A549 (cell line): Measurements from ENCODE around the gene BMX. TPM values are rescaled to one million over a fixed set of nuclear protein-coding genes. Genes with fewer than 3 reads are reported as not detected.

Experiments used
- ATAC-seq, 2 experiments: fragments of 200-7000 bp in 1 of 2; fragments of >200 bp in 1 of 2; cut with Nextera tagmentation in 1 of 2; cut with Tn5 transposase in 1 of 2; 3 replicates each; pipeline versions ENCODE4 v1.8.0 to v1.9.1; 2018 to 2020; ENCODE audit warnings: mild to moderate bottlenecking in 1 of 2, moderate library complexity in 1 of 2
- CTCF ChIA-PET: fragments of 300-600 bp; sonication (Branson Sonifier 250); formaldehyde crosslinking; extraction: SDS; loops from one replicate; lab custom pipeline; 2021; ENCODE audit warnings: antibody characterized with exemption, inconsistent platforms; lab: Yijun Ruan, JAX
- POLR2A ChIA-PET: fragments of 350-600 bp; formaldehyde crosslinking; extraction: SDS; loops from one replicate; lab custom pipeline; 2021; ENCODE audit warnings: antibody characterized with exemption, inconsistent platforms; lab: Yijun Ruan, JAX
- DNase-seq, 2 experiments: peaks; one replicate each; pipeline versions ENCODE4 v3.0.0 to v3.0.0-alpha.2; 2011 to 2016; ENCODE audit warnings: low read depth in 1 of 2, low spot score in 1 of 2
- FAIRE-seq: peaks from 2 replicates; lab custom pipeline; 2011; peaks lifted over from hg19 to GRCh38; lab: Jason Lieb, UNC
- H3K27ac ChIP-seq, 2 experiments: fragments of >200 bp; sonication (Bioruptor Twin); formaldehyde crosslinking; 3 replicates each; pipeline ENCODE4 v1.5.1; 2016 to 2017
- H3K4me1 ChIP-seq: fragments of >200 bp; sonication (Bioruptor Twin); formaldehyde crosslinking; 3 replicates; pipeline ENCODE4 v1.6.1; 2016
- H3K4me2 ChIP-seq: fragments of >200 bp; sonication (Bioruptor Twin); formaldehyde crosslinking; 3 replicates; pipeline ENCODE4 v1.6.1; 2016
- H3K4me3 ChIP-seq: fragments of >200 bp; sonication (Bioruptor Twin); formaldehyde crosslinking; 3 replicates; pipeline ENCODE4 v1.5.1; 2016
- H3K9me3 ChIP-seq: fragments of >200 bp; sonication (Bioruptor Twin); formaldehyde crosslinking; 3 replicates; pipeline ENCODE4 v1.6.1; 2016
- ATOH8 ChIP-seq: fragments of 250-450 bp; sonication (Bioruptor Pico); IDR thresholded peaks from 2 replicates; pipeline ENCODE4 v1.5.0; 2020; ENCODE audit warnings: low read depth, mild to moderate bottlenecking, moderate library complexity
- CBX8 ChIP-seq: fragments of 200-600 bp; sonication (generic); IDR thresholded peaks from 2 replicates; pipeline ENCODE4 v1.6.1; 2016
- CHD2 ChIP-seq: fragments of 150-350 bp; IDR thresholded peaks from 2 replicates; pipeline ENCODE4 v1.6.1; 2014; ENCODE audit warnings: low read length; ENCODE audit not compliant: partially characterized antibody
- CHD4 ChIP-seq: fragments of 200-600 bp; sonication (generic); IDR thresholded peaks from 2 replicates; pipeline ENCODE4 v1.6.1; 2016; ENCODE audit warnings: antibody characterized with exemption, mild to moderate bottlenecking, borderline replicate concordance
- E2F6 ChIP-seq: IDR thresholded peaks from 2 replicates; pipeline ENCODE4 v1.6.1; 2012; ENCODE audit warnings: low read depth, borderline replicate concordance
- EHF ChIP-seq: fragments of 250-450 bp; sonication (Bioruptor Pico); IDR thresholded peaks from 2 replicates; pipeline ENCODE4 v1.5.0; 2020; ENCODE audit warnings: mild to moderate bottlenecking
- EP300 ChIP-seq, 2 experiments: fragments of >200 bp; sonication (Bioruptor Twin); formaldehyde crosslinking; IDR thresholded peaks; 2 replicates in 1 of 2; 3 replicates in 1 of 2; pipeline ENCODE4 v1.6.1; 2016 to 2017
- FOSB ChIP-seq: fragments of 250-450 bp; sonication (Bioruptor Pico); IDR thresholded peaks from 2 replicates; pipeline ENCODE4 v1.5.0; 2020; ENCODE audit warnings: mild to moderate bottlenecking, moderate library complexity
- FOXS1 ChIP-seq: fragments of 250-450 bp; sonication (Bioruptor Pico); IDR thresholded peaks from 2 replicates; pipeline ENCODE4 v1.5.0; 2020; ENCODE audit warnings: mild to moderate bottlenecking, moderate library complexity
- GATA3 ChIP-seq: IDR thresholded peaks from 2 replicates; pipeline ENCODE4 v1.6.1; 2012; ENCODE audit warnings: borderline replicate concordance
- HDAC2 ChIP-seq: fragments of 200-600 bp; sonication (generic); IDR thresholded peaks from 2 replicates; pipeline ENCODE4 v1.6.1; 2016
- HMGXB4 ChIP-seq: fragments of 250-450 bp; sonication (Bioruptor Pico); IDR thresholded peaks from 2 replicates; pipeline ENCODE4 v1.5.0; 2021; ENCODE audit warnings: mild to moderate bottlenecking, moderate library complexity, borderline replicate concordance
- MAFK ChIP-seq: fragments of 450-650 bp; IDR thresholded peaks from 2 replicates; pipeline ENCODE4 v1.6.1; 2014; ENCODE audit not compliant: partially characterized antibody
- MYC ChIP-seq: IDR thresholded peaks from 2 replicates; pipeline ENCODE4 v1.6.1; 2012; ENCODE audit warnings: mild to moderate bottlenecking, inconsistent platforms, low read length, improper control_type of control experiment, borderline replicate concordance
- NFE2L2 ChIP-seq: fragments of 150-350 bp; conservative IDR thresholded peaks from 2 replicates; pipeline ENCODE4 v1.6.1; 2014; ENCODE audit warnings: low read length
- NPAS2 ChIP-seq: fragments of 250-450 bp; sonication (Bioruptor Pico); IDR thresholded peaks from 2 replicates; pipeline ENCODE4 v1.8.0; 2022; ENCODE audit warnings: mild to moderate bottlenecking, moderate library complexity, borderline replicate concordance
- NR3C1 ChIP-seq: fragments of >200 bp; sonication (Bioruptor Twin); formaldehyde crosslinking; IDR thresholded peaks from 3 replicates; pipeline ENCODE4 v1.6.1; 2017
- POLR2A ChIP-seq: IDR thresholded peaks from 2 replicates; pipeline ENCODE4 v1.6.1; 2012; ENCODE audit warnings: mild to moderate bottlenecking, low read length
- POLR2AphosphoS2 ChIP-seq: conservative IDR thresholded peaks from 2 replicates; pipeline ENCODE4 v1.6.1; 2012; ENCODE audit warnings: low read length, improper control_type of control experiment, inconsistent platforms
- RAD21 ChIP-seq, 2 experiments: fragments of >200 bp in 1 of 2; sonication (Bioruptor Twin) in 1 of 2; formaldehyde crosslinking in 1 of 2; IDR thresholded peaks in 1 of 2; conservative IDR thresholded peaks in 1 of 2; 2 replicates in 1 of 2; 3 replicates in 1 of 2; pipeline ENCODE4 v1.6.1; 2012 to 2018; ENCODE audit warnings: inconsistent platforms in 1 of 2
- RNF2 ChIP-seq: fragments of 200-600 bp; sonication (generic); IDR thresholded peaks from 2 replicates; pipeline ENCODE4 v1.6.1; 2016; ENCODE audit warnings: low read depth, mild to moderate bottlenecking, antibody characterized with exemption, moderate library complexity, borderline replicate concordance
- SMC3 ChIP-seq: fragments of >200 bp; sonication (Bioruptor Twin); formaldehyde crosslinking; IDR thresholded peaks from 3 replicates; pipeline ENCODE4 v1.6.1; 2018; ENCODE audit warnings: inconsistent platforms
- TFCP2L1 ChIP-seq: fragments of 250-450 bp; sonication (Bioruptor Pico); IDR thresholded peaks from 2 replicates; pipeline ENCODE4 v1.5.0; 2021; ENCODE audit warnings: mild to moderate bottlenecking
- TP53 ChIP-seq: fragments of 250-450 bp; sonication (Bioruptor Pico); IDR thresholded peaks from 2 replicates; pipeline ENCODE4 v1.5.0; 2021; ENCODE audit warnings: mild to moderate bottlenecking, moderate library complexity
- ZC3H11A ChIP-seq: fragments of 450-650 bp; IDR thresholded peaks from 2 replicates; pipeline ENCODE4 v1.6.1; 2014; ENCODE audit warnings: antibody characterized with exemption, mild to moderate bottlenecking
- ZFP36 ChIP-seq: fragments of 450-650 bp; IDR thresholded peaks from 2 replicates; pipeline ENCODE4 v1.6.1; 2014; ENCODE audit warnings: borderline replicate concordance; ENCODE audit not compliant: partially characterized antibody
- WGBS: methylation state at CpG from one replicate; pipeline ENCODE4 v1.1.6; 2017; ENCODE audit errors: missing lambda C conversion rate; 5-methylcytosine and 5-hydroxymethylcytosine counted together
- polyA plus RNA-seq, 4 experiments: library from polyadenylated mRNA; depleted of rRNA in 3 of 4; stranded (reverse); fragments of >200 nt; fragmentation: RNase III in 1 of 4; extraction: RNeasy Plus Mini Kit Qiagen cat#74134 plus additional on column Dnase treatment in 1 of 4; gene quantifications; 2 replicates in 3 of 4; 3 replicates in 1 of 4; pipeline ENCODE4 v1.2.3, GENCODE V29; 2011 to 2017
- TF ChIP-seq, protein P1 (sequence below): fragments of >200 bp; sonication (Bioruptor Twin); formaldehyde crosslinking; IDR thresholded peaks from 2 replicates; pipeline ENCODE4 v1.6.1; 2016

BMX gene
- polyA plus RNA-seq, 2 of the 4 experiments (the other 2 are of a cell fraction) = not detected

DNA sequence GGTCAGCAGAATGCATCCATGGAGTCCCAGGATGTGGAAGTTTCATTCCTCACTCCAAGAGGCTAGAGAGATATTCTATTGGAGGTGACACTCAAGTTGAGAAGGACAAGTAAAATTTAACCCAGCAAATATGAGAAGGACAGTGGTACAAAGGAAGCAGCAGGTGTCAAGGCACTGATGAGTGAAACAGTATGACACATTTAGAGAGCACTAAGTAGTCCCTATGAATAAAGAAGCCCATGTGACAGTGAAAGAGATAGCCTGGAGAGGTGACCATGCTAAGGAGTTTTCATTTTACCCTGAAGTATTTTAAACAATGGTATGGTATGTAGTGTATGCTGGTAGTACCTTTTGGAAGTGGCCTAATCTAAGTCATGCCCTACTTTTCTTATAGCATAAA lies 9.2 kb downstream of the BMX start:
- ATAC-seq = no peak
- POLR2A ChIA-PET = no interaction called here
- H3K9me3 ChIP-seq = no peaks in the 10 kb centered on the region
- CTCF ChIA-PET = no interaction called here
- no peak for DNase-seq
- H3K4me1 ChIP-seq = no peaks in the 10 kb centered on the region
- TF ChIP-seq E2F6 (no peak), ATOH8 (no peak), MAFK (no peak), ZFP36 (no peak), RNF2 (no peak), POLR2AphosphoS2 (no peak), CHD4 (no peak), CBX8 (no peak), MYC (no peak), EP300 (IDR thresholded peaks at IDR 0.05) (no peak), RAD21 (conservative IDR thresholded peaks at IDR 0.05 in 1 of 2, IDR thresholded peaks at IDR 0.05 in 1 of 2) (no peak), SMC3 (no peak), TP53 (CRISPR knock-in tag) (no peak)
- TF ChIP-seq, protein P1, sequence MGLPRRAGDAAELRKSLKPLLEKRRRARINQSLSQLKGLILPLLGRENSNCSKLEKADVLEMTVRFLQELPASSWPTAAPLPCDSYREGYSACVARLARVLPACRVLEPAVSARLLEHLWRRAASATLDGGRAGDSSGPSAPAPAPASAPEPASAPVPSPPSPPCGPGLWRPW = no peak
- H3K4me2 ChIP-seq = no peak overlapping the region
- no peak overlapping the region for H3K27ac ChIP-seq
- no peak for FAIRE-seq
- H3K4me3 ChIP-seq = no peak overlapping the region

- Histone ChIP-seq H3K4me2 (no peak overlapping the region), H3K9me3 (no peaks in the 10 kb centered on the region), H3K4me1 (no peaks in the 10 kb centered on the region), H3K27ac (no peak overlapping the region), H3K4me3 (no peak overlapping the region)
- DNase-seq (no peak), FAIRE-seq (peak; percentile 56), ATAC-seq (no peak)
- CTCF ChIA-PET = no interaction called here
- POLR2A ChIA-PET = no interaction called here
- TF ChIP-seq GATA3 (no peak), HMGXB4 (CRISPR knock-in tag) (no peak), NFE2L2 (no peak), ATOH8 (no peak), NR3C1 (no peak), MYC (no peak), ZC3H11A (no peak), FOXS1 (CRISPR knock-in tag) (no peak), POLR2A (no peak), EHF (CRISPR knock-in tag) (no peak), HDAC2 (no peak), SMC3 (no peak), NPAS2 (CRISPR knock-in tag) (no peak), CHD2 (no peak), RAD21 (conservative IDR thresholded peaks at IDR 0.05 in 1 of 2, IDR thresholded peaks at IDR 0.05 in 1 of 2) (no peak), TFCP2L1 (no peak), EP300 (IDR thresholded peaks at IDR 0.05) (no peak), ZFP36 (no peak), FOSB (CRISPR knock-in tag) (no peak)
- WGBS = 3% methylated on average over 1 of the region's 1 CpG
Measured at GRCh38 chrX:15511563-15511962, 11.0 kb downstream of the BMX start.
